Measurements from ENCODE around the gene PTPN21.

PTPN21 gene

DNA sequence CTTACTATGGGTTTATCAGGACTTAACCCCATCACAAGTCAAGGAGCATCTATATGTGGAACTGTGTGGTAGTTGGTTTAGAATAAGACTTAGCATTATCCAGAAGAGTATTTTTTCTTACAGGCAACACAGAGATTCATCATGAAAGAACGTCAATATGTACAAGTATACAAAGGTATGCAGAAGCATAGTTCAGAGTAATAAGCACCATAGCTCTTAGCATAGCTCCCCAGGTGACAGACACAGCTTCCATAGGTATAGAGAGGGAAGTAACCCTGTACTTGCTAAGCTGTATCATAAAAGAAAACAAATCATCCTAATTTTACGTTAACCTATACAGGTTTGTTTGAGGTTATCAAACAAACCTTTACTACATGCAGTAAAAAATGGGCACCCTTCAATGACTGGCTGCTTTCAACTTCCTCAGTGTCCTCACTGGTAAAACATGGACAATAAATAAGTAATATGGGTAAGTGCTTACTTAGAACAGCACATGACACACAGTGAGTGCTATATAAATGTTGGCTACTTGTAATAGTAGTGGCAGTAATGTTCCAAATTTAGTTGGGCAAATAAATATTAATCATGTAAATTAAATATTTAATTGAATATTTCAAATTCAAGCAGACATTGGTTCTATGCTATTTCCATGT, 50.9 kb downstream of the PTPN21 start:
- no peak for DNase-seq

GRCh38 chr14:88502740-88503139, 52.1 kb downstream of the PTPN21 start:
- no peak for DNase-seq

- DNase-seq: no peak
Observed at GRCh38 chr14:88500611-88501010, 54.2 kb downstream of the PTPN21 start.

DNA sequence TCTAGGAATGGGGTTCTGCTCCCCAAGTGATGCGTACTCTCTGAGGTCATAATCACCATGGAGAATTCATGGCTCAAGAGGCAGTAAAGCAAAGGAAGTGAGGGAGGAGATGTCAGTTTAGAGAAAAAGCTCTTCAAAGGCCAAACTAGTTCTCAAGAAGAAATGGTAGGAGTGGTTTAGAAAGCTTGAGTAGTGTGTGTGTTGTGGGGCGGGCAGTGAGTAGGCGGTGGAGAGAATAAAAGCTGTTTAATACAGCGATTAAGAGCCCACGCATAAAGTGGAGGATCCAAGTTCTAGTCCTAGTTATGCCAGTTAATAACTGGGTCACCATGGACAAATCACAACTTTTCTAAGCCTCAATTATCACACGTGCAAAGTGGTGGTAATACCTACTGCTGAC, 55.6 kb downstream of the PTPN21 start:
- DNase-seq: no peak

- DNase-seq: no peak
Observed at GRCh38 chr14:88496414-88496813, 58.4 kb downstream of the PTPN21 start.

GRCh38 chr14:88493392-88494185, 61.2 kb downstream of the PTPN21 start:
- DNase-seq: no peak

DNA sequence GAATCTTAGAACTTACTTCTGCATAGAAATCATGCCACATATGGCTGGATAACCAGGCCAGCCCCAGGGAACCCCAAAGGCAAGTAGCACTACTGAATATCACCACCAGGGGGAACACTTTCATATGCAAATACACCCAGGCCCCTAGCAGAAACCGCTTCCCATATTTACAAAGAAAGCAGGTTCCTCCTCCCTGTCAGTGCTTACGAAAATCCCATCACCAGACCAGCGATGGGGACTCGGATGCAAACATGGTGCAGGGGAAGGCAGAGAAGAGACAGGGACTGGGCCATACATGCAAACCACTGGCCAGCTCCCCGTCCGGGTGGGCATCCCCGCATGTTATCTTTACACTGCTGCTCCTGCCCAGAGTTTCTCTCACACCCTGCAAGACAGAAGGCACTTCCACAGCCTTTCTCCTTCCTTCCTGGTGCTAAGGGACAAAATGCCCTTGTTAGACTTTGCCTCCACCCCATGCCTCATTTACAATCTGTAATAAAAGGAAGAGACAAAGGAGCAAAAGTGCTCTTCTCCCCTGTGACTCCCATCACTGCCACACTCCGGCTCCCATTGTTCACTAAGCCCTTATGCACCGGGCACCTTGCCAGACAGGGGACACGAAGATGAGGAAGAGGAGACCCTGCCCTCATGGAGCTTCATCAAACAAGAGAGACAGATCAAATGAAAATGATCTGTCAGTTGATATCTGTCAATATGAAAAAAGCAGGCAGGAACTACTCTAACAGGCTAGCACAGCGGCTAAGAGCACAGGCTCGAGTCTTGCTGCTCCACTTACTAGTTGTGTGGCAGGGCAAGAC, 62.3 kb downstream of the PTPN21 start:
- DNase-seq: peak; percentile 83

GRCh38 chr14:88490168-88490567, 64.6 kb downstream of the PTPN21 start:
- no peak for DNase-seq

- DNase-seq: no peak
Observed at GRCh38 chr14:88488897-88489296, 65.9 kb downstream of the PTPN21 start.

DNA sequence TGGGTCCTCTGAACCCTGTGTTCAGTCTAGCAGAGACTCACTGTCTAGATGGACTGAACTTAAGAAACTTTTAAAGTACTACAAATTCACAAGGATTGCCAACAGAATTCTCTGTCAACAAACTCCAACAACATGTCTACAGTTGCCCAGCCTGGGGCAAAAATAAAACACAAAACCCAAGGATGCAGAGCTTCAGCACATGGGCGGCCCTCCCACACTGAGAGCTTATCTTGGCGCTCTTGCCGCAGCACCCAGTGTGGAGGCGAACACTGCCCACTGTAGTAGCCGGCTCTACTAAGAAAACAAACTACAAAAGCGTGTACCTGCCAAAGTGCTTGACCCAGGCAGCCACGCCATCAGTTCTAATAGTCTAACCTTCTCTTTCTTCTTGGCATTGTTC, 66.7 kb downstream of the PTPN21 start:
- DNase-seq: no peak

- DNase-seq: no peak
Observed at GRCh38 chr14:88482524-88482923, 72.3 kb downstream of the PTPN21 start.

DNA sequence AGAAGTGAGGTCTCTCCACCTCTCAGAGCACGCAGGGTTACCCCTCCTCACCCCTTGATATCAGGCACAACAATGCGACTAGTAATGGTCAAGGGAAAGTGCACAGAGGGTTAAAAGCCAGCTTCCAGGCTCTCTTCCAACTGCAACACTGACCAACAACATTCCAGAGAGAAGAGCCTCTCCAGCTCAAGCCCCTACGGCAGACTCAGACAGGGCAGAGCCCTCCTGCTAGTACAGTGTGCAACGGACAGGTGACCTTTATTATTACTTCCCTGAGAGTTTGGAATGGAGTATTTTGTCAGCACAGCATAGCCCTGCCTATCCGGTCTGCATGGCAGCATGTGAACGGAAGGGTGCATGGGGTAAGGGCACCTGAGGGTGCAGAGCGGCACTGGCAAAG, 73.0 kb downstream of the PTPN21 start:
- no peak for DNase-seq

- DNase-seq: no peak
Observed at GRCh38 chr14:88481059-88481458, 73.7 kb downstream of the PTPN21 start.

DNA sequence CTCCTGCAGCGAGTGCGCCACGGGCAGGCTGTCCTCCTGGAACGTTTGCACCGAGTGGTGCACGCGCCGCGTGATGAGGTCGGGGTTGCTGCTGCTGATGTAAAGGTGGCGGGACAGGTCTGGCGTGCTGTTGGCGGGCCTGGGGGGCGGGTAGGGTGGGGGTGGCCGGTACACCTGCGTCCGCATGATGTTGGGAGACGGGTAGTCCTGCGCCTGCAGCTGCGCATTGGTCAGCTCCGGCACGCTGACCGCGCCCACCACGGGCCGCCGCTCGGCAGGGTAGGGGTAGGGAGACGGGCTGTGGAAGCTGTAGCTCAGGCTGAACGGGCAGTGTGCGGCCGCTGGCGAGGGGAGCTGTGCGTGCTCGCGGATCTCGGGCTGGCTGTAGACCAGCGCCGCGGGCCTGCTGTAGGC, 75.2 kb downstream of the PTPN21 start:
- DNase-seq: no peak

DNA sequence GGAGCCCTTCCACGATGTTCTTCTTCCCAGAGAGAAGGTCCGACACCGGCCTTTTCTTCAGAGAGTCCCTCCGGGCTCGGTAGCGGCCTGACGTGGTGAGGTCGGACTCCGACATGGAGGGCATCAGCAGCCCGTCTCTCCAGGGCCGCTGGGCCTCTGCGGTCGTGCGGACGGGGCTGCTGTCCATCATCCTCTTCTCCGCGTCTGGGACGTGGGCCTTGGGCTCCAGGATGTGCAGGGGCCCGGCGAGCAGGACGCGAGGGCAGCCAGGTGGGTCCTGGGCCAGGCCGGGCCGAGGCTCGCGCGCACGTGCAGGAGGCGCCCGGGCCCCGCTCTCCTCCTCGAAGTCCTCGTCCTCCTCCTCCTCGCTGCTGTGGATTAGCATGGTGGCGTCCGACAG, 75.9 kb downstream of the PTPN21 start:
- DNase-seq: no peak

GRCh38 chr14:88477513-88478250, 77.1 kb downstream of the PTPN21 start:
- no peak for DNase-seq

DNA sequence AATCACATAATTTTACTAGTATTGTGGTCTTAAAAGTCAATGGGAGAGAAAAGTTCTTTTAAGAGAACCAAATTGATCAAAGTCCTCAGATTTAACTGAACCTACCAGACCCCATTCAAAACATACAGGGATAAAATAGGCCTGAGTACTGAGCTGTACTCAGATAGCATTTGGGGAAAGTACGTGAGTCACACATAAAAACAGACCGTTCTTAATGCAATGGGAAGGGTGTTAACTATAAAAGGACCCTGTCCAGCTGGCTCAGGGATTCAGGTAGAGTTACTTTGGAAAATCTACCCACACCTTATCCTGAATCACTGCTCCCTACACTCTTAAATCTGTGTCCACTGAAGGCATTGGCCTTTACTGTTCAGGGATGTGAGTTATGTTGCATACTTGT, 78.0 kb downstream of the PTPN21 start:
- DNase-seq: no peak

GRCh38 chr14:88476214-88476774, 78.5 kb downstream of the PTPN21 start:
- DNase-seq: no peak

DNA sequence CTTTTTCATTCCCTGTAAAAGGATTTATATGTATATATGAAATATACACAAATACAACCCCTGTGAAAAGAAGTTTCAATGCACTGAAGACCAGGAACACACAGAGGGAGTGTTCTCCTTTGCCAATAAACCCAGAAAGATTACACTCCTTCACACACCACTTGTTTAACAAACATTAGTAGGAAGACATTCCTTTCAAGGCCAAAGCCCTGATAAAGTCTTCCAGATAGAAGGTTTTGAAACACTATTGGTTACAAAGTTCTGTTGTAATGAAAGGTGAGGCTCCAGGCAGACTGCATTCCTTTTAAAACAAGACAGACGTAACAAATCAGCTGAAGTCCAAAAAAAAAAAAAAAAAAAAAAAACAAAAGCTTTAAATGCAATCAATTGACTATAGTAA, 81.0 kb downstream of the PTPN21 start:
- DNase-seq: no peak

DNA sequence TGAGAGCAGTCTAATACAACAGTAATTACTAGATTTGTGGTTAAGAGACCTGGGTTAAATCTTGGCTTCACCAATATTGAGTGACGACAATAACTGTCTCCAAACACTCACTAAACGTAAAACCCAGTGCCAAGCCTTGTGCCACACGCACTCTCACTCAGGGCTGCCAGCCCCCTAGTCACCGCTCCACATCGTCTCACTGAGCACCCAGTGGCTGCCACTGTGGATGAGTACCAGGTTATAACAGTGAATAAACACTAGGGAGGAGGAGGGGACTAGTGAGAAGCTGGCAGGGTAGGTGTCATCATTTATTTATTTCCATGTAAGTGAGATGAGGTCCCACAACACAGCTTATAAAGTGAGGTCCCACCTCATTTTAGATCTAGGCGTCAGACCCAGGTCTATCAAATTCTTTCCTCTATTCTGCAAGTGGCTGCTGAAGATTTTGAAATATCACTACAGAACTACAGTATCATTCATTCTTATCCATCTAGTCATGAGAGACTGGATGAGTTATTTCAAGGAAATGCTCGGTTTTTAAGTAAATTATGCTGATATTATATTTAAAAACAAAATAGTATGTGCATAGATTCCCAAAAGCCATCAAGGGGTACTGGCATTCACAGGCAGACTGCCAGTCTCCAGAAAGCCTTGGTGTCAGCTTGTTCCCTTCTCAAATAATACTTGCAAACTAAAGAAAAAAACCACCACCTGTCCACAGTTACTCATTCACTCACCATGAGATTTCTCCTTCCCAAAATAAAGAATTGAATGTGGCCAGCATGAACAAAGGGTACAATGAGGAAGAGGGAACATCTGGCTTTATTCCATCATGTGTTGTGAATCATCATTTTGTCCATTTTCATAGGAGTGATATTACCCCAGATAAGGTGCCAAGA, 84.0 kb downstream of the PTPN21 start:
- DNase-seq: no peak

- DNase-seq: no peak
Observed at GRCh38 chr14:88468406-88468805, 86.4 kb downstream of the PTPN21 start.

GRCh38 chr14:88463318-88463717, 91.5 kb downstream of the PTPN21 start:
- peak; percentile 5 for DNase-seq
